WERI-Rb-1 (cell line): ENCODE data around the gene EVA1A.

Source experiments
- DNase-seq: peaks from one replicate; pipeline ENCODE4 v3.0.0-alpha.2; 2020
- H3K27ac ChIP-seq: fragments of 250-450 bp; sonication (Bioruptor Pico); 2 replicates; pipeline ENCODE4 v1.5.1; 2020; ENCODE audit warnings: mild to moderate bottlenecking, moderate library complexity
- H3K27me3 ChIP-seq: fragments of 250-450 bp; sonication (Bioruptor Pico); 2 replicates; pipeline ENCODE4 v1.5.1; 2021; ENCODE audit warnings: mild to moderate bottlenecking, low read depth, moderate library complexity; ENCODE audit not compliant: insufficient read depth, severe bottlenecking
- H3K36me3 ChIP-seq: fragments of 250-450 bp; sonication (Bioruptor Pico); 2 replicates; pipeline ENCODE4 v1.5.1; 2020; ENCODE audit warnings: mild to moderate bottlenecking, moderate library complexity
- H3K4me3 ChIP-seq: 2 replicates; pipeline ENCODE4 v1.5.1; 2011; ENCODE audit warnings: low read depth, mild to moderate bottlenecking, control low read depth, low read length
- H3K9me3 ChIP-seq: fragments of 250-450 bp; sonication (Bioruptor Pico); 2 replicates; pipeline ENCODE4 v1.5.1; 2021; ENCODE audit warnings: mild to moderate bottlenecking, moderate library complexity; ENCODE audit not compliant: severe bottlenecking
- TF ChIP-seq, protein P1 (sequence below): IDR thresholded peaks from 2 replicates; pipeline ENCODE4 v1.5.1; 2011; ENCODE audit warnings: low read depth, mild to moderate bottlenecking, control low read depth, inconsistent platforms, low read length

Gene EVA1A

DNA sequence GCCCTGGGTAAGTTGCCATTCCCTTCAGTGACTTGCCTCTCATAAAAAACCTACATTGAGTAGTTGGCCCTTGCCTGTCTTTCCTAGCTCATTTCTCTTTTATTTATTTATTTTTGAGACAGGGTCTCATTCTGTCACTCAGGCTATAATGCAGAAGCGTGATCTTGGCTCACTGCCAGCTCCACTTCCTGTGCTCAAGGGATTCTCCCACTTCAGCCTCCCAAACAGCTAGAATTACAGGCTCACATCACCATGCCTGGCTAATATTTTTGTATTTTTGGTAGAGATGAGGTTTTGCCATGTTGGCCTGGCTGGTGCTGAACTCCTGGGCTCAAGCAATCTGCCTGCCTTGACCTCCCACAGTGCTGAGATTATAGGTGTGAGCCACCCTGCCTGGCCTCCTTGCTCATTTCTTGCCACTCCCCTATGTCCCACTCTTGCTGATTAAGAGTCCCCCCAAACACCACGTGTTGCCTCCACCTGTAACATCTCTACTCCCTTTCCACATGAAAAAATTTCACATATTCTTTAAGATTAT is 12.6 kb downstream of the EVA1A start:
- no peak for DNase-seq
- Histone ChIP-seq H3K27me3 (peaks cover 93% of the 10 kb centered on the region), H3K36me3 (no peaks in the 10 kb centered on the region), H3K9me3 (no peaks in the 10 kb centered on the region), H3K27ac (no peak overlapping the region), H3K4me3 (no peak overlapping the region)
- TF ChIP-seq, protein P1, sequence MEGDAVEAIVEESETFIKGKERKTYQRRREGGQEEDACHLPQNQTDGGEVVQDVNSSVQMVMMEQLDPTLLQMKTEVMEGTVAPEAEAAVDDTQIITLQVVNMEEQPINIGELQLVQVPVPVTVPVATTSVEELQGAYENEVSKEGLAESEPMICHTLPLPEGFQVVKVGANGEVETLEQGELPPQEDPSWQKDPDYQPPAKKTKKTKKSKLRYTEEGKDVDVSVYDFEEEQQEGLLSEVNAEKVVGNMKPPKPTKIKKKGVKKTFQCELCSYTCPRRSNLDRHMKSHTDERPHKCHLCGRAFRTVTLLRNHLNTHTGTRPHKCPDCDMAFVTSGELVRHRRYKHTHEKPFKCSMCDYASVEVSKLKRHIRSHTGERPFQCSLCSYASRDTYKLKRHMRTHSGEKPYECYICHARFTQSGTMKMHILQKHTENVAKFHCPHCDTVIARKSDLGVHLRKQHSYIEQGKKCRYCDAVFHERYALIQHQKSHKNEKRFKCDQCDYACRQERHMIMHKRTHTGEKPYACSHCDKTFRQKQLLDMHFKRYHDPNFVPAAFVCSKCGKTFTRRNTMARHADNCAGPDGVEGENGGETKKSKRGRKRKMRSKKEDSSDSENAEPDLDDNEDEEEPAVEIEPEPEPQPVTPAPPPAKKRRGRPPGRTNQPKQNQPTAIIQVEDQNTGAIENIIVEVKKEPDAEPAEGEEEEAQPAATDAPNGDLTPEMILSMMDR, result no peak

DNA sequence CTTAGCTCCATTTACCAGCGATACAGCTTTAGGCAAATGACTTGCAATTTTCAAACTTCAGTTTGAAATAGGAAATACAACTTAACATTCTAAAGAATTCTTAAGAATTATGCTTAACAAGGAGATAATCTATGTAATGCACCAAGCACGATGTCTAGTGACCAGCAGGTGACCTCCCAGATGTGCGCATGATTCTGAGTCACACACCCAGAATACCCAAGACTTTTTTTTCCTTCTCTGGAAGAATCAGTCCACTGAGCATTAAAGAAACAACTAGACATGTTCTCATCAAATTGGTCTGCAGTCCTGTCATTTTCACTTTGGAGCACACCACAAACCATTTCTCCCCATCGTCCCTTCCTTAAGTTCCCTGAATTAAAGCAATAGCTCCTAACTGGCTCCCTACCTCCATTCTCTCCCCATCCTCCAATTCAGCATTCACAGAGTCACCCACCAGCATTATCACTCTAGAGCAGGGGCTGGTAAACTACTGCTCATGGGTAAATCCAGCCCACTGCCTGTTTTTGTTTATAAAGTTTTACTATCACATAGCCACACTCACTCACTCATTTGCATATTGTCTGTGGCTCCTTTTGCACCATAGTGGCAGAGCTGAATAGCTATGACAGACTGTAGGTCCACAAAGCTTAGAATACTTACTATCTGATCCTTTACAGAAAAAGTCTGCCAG is 13.2 kb downstream of the EVA1A start:
- Histone ChIP-seq H3K36me3 (no peaks in the 10 kb centered on the region), H3K27ac (no peak overlapping the region), H3K9me3 (no peaks in the 10 kb centered on the region), H3K4me3 (no peak overlapping the region), H3K27me3 (peaks cover 92% of the 10 kb centered on the region)
- DNase-seq, result no peak
- TF ChIP-seq, protein P1, result no peak

DNA sequence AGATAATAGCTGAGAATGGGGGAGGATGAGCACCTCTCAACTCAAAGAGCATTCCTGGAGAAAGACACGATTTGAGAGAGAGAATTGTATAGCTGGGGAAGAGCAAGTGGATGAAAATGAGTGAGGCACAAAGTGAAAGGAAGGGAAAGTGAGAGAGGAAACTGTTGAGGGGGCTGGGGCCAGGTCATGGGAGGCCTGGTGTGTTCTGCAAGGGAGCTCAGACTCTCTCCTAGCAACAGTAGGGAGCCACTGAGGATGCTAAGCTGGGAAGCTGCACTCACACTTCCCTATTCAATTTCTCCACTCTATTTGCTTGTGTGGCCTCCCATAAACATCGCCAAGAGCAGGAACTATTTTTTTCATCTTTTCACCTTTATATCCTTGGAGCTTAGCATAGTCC is 14.8 kb downstream of the EVA1A start:
- Histone ChIP-seq H3K36me3 (no peaks in the 10 kb centered on the region), H3K27me3 (peaks cover 92% of the 10 kb centered on the region), H3K9me3 (no peaks in the 10 kb centered on the region), H3K27ac (no peak overlapping the region), H3K4me3 (no peak overlapping the region)
- no peak for DNase-seq
- TF ChIP-seq, protein P1, result no peak

DNA sequence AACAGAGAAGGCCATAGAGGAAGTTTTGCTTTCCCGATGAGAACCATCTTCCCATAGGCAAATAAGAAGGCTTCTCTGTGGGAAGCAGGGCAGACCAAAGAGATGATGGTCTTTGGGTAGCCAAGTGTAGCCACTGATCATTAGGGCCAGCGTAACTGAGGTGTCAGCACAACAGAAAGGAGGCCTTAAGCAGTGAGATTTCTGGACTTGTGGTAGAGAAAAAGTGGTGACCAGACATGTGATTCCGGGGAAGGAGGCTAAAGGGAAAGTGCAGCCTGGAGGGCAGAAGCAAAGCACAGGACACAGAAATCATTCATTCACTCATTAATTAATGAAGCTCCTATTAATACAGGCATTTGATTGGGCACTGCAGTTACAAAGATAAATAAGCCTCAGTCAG is 15.4 kb downstream of the EVA1A start:
- no peak for DNase-seq
- Histone ChIP-seq H3K36me3 (no peaks in the 10 kb centered on the region), H3K27ac (no peak overlapping the region), H3K9me3 (no peaks in the 10 kb centered on the region), H3K27me3 (peaks cover 92% of the 10 kb centered on the region), H3K4me3 (no peak overlapping the region)
- TF ChIP-seq, protein P1, result no peak

DNA sequence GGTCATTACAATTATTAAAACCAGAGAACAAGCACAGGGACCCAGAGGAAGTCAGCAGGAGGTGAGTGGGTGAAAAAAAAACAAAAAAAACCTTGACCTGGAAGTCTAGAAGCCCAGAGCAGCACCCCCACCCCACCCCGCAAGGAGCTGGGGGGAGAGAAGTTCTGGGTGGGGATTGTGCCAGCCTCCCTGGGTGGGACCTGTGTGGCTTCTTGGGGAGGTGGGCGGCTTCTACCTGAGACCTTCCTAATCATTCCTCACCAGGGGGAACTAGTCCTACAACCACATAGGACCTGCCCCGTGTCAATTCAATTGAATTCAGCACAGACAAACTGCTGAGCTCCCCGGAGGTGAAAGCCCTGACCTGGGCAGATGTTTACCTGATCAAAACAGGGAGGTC is 17.3 kb downstream of the EVA1A start:
- H3K36me3 ChIP-seq, result no peaks in the 10 kb centered on the region
- TF ChIP-seq, protein P1, result no peak
- DNase-seq, result no peak
- H3K27ac ChIP-seq, result no peak overlapping the region
- no peaks in the 10 kb centered on the region for H3K9me3 ChIP-seq
- peaks cover 93% of the 10 kb centered on the region for H3K27me3 ChIP-seq
- H3K4me3 ChIP-seq, result no peak overlapping the region

DNA sequence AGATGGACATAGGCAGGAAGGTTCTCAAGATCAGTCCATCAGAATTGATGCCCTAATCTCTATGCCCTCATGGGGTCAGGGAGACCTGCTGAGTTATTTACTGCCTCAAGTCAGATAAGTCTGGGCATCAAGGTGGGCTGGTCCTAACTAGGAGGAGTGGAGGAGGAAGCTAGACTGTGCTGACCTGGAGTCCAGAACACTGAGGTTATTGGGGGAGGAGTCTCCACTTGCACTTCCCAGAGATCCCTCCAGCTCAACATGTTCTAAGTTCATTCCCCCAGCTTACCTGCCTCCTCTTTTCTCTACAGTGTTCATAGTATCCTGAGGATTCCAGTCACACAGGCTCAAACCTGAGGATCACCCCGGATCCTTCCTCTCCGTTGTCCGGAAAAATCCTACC is 19.3 kb downstream of the EVA1A start:
- DNase-seq, result no peak
- no peak overlapping the region for H3K27ac ChIP-seq
- H3K27me3 ChIP-seq, result peaks cover 86% of the 10 kb centered on the region
- peaks cover 2% of the 10 kb centered on the region for H3K9me3 ChIP-seq
- H3K4me3 ChIP-seq, result no peak overlapping the region
- TF ChIP-seq, protein P1, result no peak
- no peaks in the 10 kb centered on the region for H3K36me3 ChIP-seq
